VCaP (cell line): ENCODE data around the gene IQSEC3.

Experiments
- H3K27ac ChIP-seq: fragments of 450-650 bp; 2 replicates; pipeline ENCODE4 v1.5.1; 2017
- TF ChIP-seq, protein P1 (sequence below): fragments of 450-650 bp; conservative IDR thresholded peaks from 2 replicates; pipeline ENCODE4 v1.5.1; 2017; ENCODE audit warnings: mild to moderate bottlenecking, moderate library complexity

Gene IQSEC3

DNA sequence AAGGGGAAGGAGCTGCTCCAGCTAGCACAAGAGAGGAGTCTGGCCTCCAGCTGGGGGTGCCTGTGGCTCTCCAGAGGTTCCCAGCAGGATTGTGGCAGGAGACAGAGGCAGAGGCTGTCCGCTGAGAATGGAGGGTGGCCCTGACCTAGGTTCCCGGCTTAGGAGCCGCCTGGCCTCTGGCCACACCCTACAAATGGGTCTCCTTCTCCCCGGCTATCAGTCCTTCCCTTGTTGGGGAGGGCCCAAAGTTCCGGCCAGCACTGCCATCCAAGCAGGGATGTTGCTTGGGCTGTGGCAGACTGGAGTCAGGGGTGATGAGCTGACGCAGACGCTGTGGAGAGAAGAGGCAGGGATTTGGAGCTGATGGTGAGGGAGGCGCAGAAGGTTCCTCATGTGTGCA, 124.3 kb downstream of the IQSEC3 start:
- TF ChIP-seq, protein P1, sequence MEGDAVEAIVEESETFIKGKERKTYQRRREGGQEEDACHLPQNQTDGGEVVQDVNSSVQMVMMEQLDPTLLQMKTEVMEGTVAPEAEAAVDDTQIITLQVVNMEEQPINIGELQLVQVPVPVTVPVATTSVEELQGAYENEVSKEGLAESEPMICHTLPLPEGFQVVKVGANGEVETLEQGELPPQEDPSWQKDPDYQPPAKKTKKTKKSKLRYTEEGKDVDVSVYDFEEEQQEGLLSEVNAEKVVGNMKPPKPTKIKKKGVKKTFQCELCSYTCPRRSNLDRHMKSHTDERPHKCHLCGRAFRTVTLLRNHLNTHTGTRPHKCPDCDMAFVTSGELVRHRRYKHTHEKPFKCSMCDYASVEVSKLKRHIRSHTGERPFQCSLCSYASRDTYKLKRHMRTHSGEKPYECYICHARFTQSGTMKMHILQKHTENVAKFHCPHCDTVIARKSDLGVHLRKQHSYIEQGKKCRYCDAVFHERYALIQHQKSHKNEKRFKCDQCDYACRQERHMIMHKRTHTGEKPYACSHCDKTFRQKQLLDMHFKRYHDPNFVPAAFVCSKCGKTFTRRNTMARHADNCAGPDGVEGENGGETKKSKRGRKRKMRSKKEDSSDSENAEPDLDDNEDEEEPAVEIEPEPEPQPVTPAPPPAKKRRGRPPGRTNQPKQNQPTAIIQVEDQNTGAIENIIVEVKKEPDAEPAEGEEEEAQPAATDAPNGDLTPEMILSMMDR, result no peak
- no peak overlapping the region for H3K27ac ChIP-seq

DNA sequence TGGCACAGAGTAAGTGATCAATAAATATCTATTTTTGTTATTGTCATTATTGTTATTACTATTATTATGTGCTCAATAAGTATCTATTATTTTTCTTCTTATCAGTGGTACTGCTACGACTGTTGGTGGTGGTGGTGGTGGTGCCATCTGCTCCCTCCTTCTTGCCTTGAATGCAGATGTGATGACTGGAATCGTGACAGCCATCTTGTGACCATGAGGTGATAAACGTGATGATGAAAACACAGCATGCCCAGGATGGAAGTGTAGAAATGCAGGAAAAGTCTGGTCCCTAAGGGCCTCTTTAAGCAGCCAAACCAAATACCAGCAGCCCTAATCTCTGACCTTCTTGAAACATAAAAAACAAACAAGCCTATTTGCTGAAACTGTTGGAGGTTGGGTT, 125.0 kb downstream of the IQSEC3 start:
- H3K27ac ChIP-seq, result no peak overlapping the region
- TF ChIP-seq, protein P1, result no peak

DNA sequence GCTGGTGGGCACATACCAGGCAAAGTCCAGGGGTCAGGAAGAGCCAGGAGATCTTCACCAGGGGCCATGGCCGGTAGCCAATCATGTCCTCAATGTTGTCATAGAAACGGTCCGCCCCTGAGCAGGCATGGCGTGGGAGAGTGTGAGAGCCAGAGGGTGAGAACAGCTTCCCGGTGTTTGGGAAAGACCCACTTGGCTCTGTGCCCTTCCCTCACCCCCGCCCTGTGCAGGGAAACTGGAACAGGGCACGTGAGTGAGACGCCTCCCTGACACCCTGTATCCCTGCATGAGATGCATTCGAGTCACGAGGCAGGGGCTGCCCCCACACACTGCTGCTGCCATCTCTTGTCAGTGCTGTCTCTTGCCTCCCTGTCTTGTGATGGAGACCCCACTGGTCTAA, 126.7 kb downstream of the IQSEC3 start:
- H3K27ac ChIP-seq, result no peak overlapping the region
- TF ChIP-seq, protein P1, result no peak

DNA sequence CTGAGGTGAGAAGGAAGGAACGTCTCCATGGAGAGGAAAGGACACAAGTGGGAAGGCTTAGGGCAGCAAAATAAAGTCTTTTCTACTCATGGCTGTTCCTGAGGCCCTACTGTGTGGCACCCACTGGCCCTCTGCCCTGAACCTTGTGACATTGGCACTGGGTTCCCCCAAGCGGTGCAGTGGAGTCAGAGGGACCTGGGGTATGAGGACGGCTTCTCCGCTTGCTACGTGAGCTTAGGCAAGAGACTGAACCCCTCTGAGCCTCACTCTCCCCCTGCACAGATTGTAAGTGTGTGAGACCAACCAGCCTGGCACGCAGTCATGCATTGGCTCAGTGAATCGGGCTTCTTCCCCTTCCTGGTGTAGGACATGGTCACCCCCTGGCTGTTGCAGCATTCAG, 127.7 kb downstream of the IQSEC3 start:
- no peak overlapping the region for H3K27ac ChIP-seq
- TF ChIP-seq, protein P1, result no peak

DNA sequence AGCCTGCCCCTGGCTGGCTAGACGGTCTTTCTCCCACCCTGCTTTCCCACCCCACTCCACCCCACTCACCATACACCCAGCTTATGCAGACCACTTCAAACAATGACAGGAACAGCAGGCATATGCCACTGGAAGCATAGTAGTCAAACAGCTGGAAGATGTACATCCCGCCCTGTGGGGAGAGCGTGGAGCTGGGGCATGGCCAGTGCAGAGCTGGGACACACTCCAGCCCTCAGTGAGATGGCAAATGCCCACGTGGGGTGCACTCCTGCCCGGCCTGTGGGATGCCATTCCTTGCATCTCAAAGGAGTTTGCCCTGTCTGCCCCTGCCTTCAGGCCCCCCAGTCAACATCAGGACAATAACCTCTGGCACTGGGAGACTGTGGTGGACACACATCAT, 128.6 kb downstream of the IQSEC3 start:
- TF ChIP-seq, protein P1, result no peak
- H3K27ac ChIP-seq, result no peak overlapping the region

DNA sequence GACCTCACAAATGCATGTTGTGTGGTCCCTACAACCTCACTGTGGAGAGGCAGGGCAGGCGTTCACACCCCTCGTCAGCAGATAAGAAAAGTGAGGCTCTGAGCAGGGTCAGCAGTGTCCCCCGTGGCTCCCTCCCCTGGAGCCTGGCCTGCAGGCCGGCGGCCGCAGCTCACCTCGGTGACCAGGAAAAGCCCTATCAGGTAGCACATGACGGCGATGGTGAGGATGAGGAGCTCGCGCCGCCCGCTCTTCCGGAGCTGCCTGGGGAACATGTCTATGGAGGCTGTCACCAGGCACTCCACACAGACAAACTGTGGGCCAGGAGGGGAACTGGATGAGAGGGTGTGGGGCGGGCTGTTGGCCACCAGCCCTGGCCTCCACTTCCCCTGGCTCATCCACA, 129.4 kb downstream of the IQSEC3 start:
- H3K27ac ChIP-seq, result no peak overlapping the region
- TF ChIP-seq, protein P1, result no peak

DNA sequence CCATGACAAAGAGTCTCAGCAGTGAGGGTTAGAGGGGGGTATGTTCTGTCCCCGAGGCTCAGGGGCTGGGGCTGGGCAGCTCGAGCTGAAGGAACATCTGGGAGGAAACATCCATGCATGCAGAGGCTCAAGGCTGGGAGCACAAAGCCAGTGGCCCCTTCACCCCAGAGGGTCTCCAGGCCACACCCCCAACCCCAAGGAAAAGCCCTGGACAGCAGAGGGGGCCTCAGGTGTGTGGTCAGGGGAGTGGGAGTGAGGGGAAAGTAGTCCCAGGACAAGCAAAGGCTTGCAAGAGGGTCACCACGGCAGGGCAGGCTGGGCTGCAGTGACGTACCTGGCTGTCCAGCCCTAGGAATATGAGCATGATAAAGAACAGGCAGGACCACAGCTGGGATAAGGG, 129.9 kb downstream of the IQSEC3 start:
- H3K27ac ChIP-seq, result no peak overlapping the region

More for the DNA sequence above, 129.9 kb downstream of the IQSEC3 start:
- TF ChIP-seq, protein P1, result no peak
